Stimulated activated naive CD8-positive, alpha-beta T cell treated with anti-CD3 and anti-CD28 coated beads, Interleukin-15, Interleukin-2, amounts not matched to agents 100 U/mL and 50 U/mL, for 24 hours (primary cell): Measurements from ENCODE around the gene NXPH4.

Experiments used
- ATAC-seq: fragments of 150-1000 bp; cut with Tn5 transposase; one replicate; pipeline ENCODE4 v1.10.0; 2021
- DNase-seq: peaks from one replicate; pipeline ENCODE4 v3.0.0; 2021

Gene NXPH4

DNA sequence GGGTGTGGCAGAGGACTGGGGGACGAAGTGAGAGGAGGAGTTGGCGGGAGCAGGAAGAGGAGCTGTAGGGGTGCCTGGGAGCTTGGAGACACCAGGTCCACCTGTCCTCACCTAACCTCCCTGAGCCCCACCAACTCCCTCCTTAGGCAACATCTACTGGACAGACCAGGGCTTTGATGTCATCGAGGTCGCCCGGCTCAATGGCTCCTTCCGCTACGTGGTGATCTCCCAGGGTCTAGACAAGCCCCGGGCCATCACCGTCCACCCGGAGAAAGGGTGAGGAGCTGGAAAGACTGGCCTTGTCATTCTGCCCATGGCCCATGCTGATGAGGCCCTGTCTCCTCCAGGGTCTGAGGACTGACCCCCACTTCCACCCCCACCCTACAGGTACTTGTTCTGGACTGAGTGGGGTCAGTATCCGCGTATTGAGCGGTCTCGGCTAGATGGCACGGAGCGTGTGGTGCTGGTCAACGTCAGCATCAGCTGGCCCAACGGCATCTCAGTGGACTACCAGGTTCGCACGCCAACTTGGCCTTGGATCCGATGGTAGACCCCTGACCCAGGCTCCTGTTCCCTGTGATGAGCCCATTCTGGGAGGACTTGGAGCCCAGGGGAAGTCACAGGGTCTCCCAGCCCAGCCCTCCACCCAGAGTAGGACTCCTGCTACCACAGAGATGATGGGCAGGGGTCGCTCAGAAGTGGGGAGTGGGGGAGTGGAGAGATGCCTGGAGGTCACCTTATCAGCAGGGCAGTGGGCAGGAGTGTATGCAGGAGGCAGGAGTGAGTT, 32.5 kb upstream of the NXPH4 start:
- no peak for DNase-seq
- ATAC-seq: no peak

DNA sequence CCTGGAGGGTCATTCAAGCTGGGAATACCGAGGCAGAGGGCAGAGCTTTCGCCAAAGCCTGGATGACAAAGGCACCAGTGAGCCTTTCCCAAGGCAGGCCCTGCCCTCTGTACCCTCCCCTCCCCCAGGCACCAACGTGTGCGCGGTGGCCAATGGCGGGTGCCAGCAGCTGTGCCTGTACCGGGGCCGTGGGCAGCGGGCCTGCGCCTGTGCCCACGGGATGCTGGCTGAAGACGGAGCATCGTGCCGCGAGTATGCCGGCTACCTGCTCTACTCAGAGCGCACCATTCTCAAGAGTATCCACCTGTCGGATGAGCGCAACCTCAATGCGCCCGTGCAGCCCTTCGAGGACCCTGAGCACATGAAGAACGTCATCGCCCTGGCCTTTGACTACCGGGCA, 31.2 kb upstream of the NXPH4 start:
- DNase-seq: no peak
- ATAC-seq: no peak

DNA sequence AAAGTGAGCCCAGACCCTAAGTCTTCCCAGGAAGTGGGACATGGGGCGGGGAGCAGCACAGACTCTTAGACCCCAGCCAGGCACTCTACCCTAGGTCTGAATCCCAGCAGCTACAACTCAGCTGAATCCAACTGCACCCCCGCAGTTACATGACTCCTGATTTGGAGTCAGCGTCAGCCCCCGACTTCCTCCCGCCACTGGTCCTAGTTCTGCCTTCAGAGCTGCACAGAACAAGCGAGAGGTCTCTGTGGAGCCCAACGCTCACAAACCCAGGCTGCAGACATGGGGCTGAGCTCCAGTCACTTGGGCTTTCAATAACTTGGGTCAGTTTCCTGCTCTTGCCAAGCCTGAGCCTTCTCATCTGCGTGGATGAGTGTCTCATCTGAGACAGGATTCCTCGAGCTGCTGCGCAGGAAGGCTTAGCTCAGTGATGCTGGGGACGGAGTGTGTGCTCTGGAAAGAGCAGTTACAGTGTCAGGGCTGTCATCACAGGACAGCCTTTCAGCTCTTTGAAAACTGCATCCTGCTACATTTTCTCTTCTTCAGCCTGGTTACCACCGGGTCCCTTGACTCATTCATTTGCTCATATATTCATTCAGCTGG, 30.6 kb upstream of the NXPH4 start:
- DNase-seq: no peak

DNA sequence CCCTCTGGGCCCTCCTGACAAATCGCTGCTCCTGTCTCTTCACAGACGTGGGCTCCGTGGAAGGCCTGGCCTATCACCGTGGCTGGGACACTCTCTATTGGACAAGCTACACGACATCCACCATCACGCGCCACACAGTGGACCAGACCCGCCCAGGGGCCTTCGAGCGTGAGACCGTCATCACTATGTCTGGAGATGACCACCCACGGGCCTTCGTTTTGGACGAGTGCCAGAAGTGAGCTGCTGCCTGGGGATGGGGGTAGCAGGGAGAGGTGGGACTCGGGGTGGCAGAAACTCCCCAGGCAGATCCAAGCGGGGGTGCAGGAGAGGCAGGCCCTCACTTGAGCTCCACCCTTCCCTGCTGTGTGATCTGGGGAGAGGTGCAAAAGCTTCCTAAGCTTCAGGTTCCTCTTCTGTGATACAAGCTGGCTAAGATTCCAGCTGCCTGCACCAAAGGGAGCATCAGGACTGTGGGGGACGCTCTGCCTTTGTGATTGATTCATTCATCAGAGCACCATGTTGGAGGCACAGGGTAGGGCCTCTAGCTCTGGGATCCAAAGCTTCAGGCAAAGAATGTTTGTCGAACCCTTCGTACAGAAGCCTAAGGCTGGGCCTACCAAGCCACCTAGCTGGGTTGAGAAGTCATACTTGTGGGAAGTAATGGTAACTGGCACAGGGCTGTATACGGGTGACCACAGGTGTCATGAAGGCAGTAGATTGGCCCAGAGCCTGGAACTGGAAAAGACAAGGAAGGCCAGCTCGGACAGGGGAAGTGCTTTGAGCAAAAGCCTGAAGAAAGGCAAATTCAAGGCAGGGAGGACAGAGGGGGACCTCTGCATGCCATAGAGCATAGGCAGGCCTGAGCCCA, 29.1 kb upstream of the NXPH4 start:
- ATAC-seq: no peak
- DNase-seq: no peak

More for the DNA sequence above, 30.6 kb upstream of the NXPH4 start:
- ATAC-seq: no peak

DNA sequence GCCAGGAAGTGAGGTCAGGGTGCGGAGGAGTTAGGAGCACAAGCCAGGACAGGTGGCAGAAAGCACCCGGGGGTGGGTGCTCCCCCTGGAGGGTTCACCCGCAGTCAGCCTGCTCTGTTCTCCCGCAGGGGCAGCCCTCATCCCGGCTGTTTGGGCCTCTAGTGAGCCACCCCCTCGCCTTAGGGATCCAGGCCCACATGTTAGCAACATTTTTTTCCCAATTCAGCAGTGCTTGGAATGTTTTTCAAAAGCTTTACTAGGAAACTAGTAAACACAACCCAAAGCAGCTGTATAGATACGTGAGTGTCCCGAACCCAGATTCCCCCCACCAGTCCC, 28.5 kb upstream of the NXPH4 start:
- ATAC-seq (no peak), DNase-seq (no peak)

DNA sequence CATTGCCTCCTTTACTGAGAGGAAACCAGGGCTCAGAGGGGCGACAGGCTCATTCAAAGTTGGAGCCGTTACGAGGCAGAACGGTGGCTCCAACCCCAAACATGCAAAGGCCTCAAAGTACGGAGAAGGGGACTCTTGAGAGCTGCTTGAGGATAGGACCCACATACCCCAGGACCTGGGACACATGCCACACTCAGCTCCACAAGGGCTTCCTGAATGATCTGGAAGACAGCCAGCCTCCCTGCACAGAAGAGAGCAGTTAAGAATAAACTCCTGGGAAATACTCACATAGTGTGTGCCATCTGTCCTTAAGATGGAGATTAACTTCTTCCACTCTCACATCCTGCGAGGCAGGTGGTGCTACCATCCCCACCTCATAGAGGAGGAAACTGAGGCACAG, 26.6 kb upstream of the NXPH4 start:
- ATAC-seq: no peak
- DNase-seq: no peak

DNA sequence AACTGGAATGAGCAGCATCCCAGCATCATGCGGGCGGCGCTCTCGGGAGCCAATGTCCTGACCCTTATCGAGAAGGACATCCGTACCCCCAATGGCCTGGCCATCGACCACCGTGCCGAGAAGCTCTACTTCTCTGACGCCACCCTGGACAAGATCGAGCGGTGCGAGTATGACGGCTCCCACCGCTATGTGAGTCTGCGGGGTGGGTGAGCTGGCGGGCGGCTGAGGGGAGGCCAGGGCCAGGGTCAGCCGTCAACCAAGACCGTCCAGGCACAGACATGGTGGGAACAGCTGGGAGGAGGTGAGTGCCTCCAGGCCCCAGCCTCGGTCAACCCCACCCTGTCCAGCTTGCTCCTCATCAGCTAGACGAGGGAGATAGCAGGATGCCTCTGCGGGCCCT, 25.8 kb upstream of the NXPH4 start:
- ATAC-seq: no peak
- no peak for DNase-seq

DNA sequence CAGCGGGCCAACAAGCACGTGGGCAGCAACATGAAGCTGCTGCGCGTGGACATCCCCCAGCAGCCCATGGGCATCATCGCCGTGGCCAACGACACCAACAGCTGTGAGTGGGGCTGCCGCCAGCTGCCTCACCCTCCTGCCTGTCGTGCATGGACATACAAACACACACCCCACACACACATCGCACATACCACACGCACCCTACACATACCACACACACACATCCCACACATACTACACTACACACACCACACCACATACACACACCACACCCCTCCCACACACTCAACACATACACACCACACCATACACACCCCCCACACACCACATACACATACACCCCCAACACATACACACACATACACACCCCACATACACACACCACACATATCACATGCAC, 25.2 kb upstream of the NXPH4 start:
- ATAC-seq (no peak), DNase-seq (no peak)

DNA sequence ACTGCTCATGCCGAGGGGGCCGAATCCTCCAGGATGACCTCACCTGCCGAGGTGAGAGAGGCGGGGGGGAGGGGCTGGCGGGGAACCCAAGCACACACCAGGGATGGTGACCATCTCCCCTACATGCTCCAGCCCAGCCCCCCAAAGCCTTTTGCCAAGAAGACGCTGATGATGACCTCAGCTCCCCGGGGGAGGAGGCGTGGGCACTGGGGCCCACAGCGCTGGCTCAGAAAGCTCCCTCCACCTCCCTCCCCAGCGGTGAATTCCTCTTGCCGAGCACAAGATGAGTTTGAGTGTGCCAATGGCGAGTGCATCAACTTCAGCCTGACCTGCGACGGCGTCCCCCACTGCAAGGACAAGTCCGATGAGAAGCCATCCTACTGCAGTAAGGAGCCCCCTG, 23.7 kb upstream of the NXPH4 start:
- DNase-seq (no peak), ATAC-seq (no peak)

DNA sequence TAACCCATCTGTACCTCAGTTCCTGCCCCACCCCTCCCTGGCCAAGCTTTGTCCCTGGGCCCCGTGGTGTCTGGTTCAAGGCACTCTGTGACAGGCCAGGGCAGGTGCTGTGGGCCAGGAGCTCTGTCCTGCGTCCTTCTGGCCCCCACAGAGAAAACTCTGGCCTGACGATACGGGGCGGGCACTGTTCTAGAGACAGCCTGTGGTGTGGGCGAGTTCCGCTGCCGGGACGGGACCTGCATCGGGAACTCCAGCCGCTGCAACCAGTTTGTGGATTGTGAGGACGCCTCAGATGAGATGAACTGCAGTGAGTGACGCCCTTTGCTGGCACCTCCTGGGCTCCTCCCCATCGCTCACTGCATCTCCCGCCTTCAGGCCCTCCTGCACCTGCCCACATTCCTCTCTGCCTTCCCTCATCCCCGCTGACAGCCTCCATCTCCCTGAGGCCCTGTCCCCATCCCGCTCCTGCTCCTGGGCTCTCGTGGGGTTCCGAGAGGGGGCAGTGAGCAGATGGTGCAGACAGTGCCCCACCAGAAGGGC, 22.8 kb upstream of the NXPH4 start:
- DNase-seq (no peak), ATAC-seq (no peak)

DNA sequence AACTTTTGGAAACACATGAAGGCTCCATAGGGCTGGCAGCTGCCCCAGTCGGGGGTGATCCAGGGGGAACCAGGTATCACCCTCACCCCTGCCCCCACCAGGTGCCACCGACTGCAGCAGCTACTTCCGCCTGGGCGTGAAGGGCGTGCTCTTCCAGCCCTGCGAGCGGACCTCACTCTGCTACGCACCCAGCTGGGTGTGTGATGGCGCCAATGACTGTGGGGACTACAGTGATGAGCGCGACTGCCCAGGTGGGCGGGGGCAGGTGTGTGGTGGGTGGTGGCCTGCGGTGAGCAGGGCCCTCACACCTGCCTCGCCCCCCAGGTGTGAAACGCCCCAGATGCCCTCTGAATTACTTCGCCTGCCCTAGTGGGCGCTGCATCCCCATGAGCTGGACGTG, 22.3 kb upstream of the NXPH4 start:
- DNase-seq: no peak
- ATAC-seq: no peak

DNA sequence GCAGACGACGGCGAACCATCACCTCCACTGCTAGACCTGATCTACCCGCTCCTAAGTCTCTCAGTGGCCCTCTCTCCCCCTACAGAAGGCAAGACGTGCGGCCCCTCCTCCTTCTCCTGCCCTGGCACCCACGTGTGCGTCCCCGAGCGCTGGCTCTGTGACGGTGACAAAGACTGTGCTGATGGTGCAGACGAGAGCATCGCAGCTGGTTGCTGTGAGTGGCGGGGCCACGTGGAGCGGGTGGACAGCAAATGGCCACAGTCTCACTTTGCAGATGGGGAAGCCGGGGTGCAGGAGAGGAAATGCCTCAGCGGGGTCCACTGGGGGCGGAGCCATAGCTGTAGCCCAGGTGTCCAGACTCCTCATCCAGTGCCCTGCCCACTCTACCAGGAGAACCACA, 21.4 kb upstream of the NXPH4 start:
- ATAC-seq (no peak), DNase-seq (no peak)

DNA sequence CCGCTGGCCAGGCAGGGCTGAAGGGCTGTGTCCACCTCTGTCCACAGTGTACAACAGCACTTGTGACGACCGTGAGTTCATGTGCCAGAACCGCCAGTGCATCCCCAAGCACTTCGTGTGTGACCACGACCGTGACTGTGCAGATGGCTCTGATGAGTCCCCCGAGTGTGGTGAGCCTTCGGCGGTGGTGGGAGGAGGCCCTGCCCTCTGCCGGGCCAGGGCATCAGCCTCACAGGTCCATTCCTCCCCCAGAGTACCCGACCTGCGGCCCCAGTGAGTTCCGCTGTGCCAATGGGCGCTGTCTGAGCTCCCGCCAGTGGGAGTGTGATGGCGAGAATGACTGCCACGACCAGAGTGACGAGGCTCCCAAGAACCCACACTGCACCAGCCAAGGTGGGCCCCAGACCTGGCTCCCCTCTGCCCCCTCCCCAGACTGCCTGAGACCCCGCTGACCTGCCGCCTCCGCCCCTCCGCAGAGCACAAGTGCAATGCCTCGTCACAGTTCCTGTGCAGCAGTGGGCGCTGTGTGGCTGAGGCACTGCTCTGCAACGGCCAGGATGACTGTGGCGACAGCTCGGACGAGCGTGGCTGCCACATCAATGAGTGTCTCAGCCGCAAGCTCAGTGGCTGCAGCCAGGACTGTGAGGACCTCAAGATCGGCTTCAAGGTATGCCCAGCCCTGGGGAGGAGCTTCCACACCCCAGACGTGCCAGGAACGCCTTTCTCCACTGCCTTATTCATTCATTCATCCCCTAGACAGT, 20.8 kb upstream of the NXPH4 start:
- ATAC-seq (no peak), DNase-seq (no peak)

DNA sequence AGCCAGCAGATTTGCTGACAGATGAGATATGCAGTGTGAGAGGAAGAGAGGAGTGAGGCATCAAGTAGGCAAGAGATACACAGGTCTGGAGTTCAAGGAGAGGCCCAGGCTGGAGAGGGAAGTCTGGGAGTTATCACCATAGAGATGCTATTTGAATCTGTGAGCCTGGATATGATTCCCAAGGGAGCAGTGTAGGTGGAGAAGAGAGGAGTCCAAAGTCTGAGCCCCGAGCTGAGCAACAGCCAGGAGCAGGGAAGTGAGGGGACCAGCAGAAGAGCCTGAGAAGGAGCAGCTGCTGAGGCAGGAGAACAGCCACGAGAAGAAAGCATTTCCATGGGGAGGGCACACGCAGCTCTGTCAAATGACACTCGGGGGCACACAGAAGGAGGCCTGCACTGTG, 20.2 kb upstream of the NXPH4 start:
- no peak for DNase-seq
- no peak for ATAC-seq

DNA sequence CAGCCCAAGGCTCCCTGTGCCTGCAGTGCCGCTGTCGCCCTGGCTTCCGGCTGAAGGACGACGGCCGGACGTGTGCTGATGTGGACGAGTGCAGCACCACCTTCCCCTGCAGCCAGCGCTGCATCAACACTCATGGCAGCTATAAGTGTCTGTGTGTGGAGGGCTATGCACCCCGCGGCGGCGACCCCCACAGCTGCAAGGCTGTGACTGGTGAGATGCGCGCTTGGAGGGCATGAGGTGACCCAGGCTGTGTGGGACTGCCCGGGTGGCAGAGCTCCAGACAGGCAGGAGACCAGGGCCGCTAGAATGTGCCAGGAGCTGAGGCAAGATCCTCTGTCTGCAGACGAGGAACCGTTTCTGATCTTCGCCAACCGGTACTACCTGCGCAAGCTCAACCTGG, 19.6 kb upstream of the NXPH4 start:
- DNase-seq (no peak), ATAC-seq (no peak)

DNA sequence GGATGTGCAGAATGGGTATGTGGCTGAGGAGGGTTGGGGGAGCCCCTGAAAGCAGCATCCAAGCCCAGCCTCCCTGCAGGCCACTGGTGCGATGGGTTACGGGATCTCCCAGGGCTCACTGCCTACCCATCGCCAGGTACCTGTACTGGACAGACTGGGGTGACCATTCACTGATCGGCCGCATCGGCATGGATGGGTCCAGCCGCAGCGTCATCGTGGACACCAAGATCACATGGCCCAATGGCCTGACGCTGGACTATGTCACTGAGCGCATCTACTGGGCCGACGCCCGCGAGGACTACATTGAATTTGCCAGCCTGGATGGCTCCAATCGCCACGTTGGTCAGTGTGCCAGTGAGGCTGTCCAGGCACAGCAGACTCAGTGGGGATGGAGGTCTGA, 18.3 kb upstream of the NXPH4 start:
- no peak for ATAC-seq
- DNase-seq: no peak

DNA sequence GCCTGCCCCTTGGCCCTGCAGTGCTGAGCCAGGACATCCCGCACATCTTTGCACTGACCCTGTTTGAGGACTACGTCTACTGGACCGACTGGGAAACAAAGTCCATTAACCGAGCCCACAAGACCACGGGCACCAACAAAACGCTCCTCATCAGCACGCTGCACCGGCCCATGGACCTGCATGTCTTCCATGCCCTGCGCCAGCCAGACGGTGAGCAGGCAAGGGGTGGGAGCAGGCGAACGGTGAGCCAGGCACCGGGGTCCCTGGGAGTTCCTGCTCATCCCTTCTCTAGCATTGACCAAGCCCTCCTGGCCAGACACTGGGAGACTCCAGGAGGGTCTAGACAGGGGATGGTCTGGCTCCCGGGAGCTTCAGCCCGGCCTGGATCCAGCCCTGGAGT, 17.4 kb upstream of the NXPH4 start:
- ATAC-seq: no peak
- DNase-seq: no peak

DNA sequence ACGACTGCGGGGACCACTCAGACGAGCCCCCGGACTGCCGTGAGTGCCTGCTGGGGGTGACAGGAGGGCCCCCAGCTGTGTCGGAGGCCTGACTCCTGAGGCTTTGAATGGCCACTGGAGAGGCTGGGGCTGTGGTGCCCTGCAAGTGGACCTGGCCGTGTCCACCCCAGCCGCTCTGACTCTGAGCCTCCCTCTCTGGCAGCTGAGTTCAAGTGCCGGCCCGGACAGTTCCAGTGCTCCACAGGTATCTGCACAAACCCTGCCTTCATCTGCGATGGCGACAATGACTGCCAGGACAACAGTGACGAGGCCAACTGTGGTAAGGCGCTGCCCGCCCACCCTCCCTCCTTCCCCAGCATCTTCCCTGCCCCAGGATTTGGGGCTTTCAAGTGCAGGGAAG, 16.1 kb upstream of the NXPH4 start:
- DNase-seq: no peak
- ATAC-seq: no peak

DNA sequence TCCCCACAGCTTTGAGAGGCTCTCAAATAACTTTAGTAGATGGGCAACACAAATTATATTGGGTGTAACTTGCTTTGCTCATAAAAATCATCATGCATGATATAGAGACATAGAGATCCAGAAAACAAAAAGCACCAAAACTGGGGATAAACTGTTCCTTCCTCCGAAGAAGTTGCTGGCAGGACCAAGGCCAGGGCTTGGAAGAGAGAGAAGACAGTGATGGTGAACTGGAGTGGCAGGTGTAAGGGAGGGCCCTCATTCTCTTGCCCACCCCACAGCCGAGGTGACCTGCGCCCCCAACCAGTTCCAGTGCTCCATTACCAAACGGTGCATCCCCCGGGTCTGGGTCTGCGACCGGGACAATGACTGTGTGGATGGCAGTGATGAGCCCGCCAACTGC, 15.4 kb upstream of the NXPH4 start:
- DNase-seq (no peak), ATAC-seq (no peak)

DNA sequence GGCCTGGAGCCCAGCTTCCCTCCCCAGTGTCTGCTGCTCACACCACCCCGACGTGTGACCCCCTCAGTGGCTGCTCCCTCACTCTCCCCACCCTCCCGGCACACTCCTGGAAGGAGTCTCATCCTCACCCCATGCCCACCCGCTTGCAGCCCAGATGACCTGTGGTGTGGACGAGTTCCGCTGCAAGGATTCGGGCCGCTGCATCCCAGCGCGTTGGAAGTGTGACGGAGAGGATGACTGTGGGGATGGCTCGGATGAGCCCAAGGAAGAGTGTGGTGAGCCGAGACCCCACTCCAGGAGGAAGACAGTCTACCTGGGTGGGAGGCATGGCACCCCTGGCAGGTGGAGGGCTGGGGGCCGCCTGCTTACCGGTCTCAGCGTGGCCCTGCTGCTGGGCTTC, 15.0 kb upstream of the NXPH4 start:
- ATAC-seq (no peak), DNase-seq (no peak)

DNA sequence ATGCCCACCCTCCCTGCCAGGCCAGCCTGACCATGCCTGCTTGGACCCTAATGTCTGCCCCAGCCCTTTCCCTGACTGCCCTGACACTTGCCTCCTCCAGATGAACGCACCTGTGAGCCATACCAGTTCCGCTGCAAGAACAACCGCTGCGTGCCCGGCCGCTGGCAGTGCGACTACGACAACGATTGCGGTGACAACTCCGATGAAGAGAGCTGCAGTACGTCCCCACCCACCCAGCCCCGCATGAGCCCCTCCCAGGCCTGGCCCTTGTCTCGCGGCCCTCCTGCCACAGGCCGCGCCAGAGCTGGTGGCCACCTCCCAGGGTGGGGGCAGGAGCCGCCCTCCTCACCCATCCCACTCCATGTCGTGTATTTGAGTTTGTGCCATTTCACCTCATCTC, 14.3 kb upstream of the NXPH4 start:
- ATAC-seq (no peak), DNase-seq (no peak)

DNA sequence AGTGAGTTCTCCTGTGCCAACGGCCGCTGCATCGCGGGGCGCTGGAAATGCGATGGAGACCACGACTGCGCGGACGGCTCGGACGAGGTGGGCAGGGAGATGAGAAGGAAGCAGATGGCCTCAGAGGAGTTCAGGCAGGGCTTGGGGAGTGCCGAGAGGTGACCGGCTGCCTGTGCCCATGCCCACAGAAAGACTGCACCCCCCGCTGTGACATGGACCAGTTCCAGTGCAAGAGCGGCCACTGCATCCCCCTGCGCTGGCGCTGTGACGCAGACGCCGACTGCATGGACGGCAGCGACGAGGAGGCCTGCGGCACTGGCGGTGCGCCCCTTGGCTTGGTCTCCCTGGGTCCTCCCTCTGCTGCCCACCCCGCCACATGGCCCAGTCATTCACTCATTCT, 13.4 kb upstream of the NXPH4 start:
- DNase-seq: no peak
- ATAC-seq: no peak

DNA sequence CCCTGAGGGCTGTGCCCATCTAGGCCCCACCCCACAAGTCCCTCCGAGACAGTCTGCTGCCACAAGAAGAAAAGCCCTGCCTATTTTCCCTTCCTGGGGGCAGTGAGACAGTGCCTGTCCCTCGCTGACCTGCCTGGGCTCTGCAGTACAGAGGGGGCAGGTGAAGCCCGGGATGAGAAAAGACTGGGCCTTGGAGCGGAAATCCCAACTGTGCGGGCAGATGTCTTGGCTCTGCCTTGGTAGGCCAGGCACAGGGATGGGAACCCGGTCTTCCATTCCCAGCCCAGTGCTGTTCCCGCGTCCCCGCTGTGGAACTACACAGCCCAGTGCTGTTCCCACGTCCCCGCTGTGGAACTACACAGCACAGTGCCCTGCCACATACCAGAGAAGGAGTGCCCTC, 12.8 kb upstream of the NXPH4 start:
- ATAC-seq (no peak), DNase-seq (no peak)
